ENCODE measurements around the gene TIMM10.

DNA sequence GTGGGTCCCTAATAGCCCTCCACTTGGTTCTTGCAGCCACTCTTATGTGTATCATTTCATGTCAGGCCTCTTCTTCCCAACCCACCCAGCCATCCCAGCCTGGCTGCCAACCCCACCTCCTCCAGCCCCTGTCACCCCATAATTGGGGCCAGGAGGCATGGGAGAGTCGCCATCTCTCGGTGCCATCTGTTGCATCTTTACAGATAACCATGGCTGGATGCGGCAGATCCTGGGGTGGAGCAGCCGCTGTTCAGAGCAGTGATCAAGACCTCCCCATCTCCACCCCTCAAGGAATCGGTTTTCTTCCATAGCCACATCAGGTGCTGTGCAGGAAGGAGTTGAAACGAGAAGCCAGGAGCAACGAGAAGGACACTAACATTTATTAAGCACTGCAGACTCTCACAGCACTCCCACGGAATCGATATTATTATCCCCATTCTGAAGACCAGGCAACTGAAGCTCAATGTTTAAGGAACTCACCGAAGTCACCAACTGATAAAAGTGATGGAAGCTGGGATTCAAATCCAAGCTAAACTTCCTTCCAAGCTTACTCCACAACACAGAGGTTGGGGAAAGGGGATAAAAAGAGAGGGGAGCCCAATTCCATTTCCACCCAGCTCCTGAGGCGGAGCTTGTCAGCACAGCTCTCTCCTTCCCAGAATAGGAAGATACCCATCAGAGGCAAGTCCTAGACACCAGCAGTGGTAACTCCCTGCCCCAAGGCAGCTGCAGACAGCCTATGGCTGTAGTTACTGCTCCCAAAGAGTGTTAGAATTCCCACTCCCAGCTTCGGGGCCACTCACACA is 17.7 kb downstream of the TIMM10 start:
- TF ChIP-seq, protein P1, sequence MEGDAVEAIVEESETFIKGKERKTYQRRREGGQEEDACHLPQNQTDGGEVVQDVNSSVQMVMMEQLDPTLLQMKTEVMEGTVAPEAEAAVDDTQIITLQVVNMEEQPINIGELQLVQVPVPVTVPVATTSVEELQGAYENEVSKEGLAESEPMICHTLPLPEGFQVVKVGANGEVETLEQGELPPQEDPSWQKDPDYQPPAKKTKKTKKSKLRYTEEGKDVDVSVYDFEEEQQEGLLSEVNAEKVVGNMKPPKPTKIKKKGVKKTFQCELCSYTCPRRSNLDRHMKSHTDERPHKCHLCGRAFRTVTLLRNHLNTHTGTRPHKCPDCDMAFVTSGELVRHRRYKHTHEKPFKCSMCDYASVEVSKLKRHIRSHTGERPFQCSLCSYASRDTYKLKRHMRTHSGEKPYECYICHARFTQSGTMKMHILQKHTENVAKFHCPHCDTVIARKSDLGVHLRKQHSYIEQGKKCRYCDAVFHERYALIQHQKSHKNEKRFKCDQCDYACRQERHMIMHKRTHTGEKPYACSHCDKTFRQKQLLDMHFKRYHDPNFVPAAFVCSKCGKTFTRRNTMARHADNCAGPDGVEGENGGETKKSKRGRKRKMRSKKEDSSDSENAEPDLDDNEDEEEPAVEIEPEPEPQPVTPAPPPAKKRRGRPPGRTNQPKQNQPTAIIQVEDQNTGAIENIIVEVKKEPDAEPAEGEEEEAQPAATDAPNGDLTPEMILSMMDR (IDR thresholded peaks at IDR 0.05) = no peak
- TF ChIP-seq POLR2A (IDR thresholded peaks at IDR 0.05) = no peak
